Body of pancreas (tissue), 4 donors: ENCODE results near the gene THBS1.

ENCODE experiments used
- CTCF ChIP-seq, 7 experiments: fragments of 450-650 bp in 4 of 7; fragments of 200-600 bp in 3 of 7; sonication (generic) in 3 of 7; IDR thresholded peaks; one replicate each; pipeline ENCODE4 v1.5.1; 2016 to 2019; ENCODE audit warnings: antibody characterized with exemption in 7 of 7
- POLR2A ChIP-seq, 3 donors: fragments of 450-650 bp; IDR thresholded peaks; one replicate each; pipeline ENCODE4 v1.6.1; 2016; ENCODE audit warnings: antibody characterized with exemption in 3 of 3, mild to moderate bottlenecking in 2 of 3

- TF ChIP-seq CTCF (IDR thresholded peaks at IDR 0.05) (no peak), POLR2A (IDR thresholded peaks at IDR 0.05) (no peak)
These were observed 1.6 kb downstream of the THBS1 start for GRCh38 chr15:39582286-39582976.
